IPS-18a (cell line): Measurements from ENCODE around the gene ARFGAP1.

ENCODE experiments used
- H3K27ac ChIP-seq: one replicate; pipeline ENCODE4 v1.5.1; 2013; ENCODE audit warnings: low read length
- H3K27me3 ChIP-seq: one replicate; pipeline ENCODE4 v1.6.1; 2013; ENCODE audit warnings: mild to moderate bottlenecking, low read length; ENCODE audit not compliant: control insufficient read depth, insufficient read depth
- H3K36me3 ChIP-seq: one replicate; pipeline ENCODE4 v1.6.1; 2013; ENCODE audit warnings: low read depth, low read length; ENCODE audit not compliant: control insufficient read depth
- H3K4me1 ChIP-seq: one replicate; pipeline ENCODE4 v1.6.1; 2013; ENCODE audit warnings: low read depth, low read length; ENCODE audit not compliant: control insufficient read depth
- H3K4me3 ChIP-seq: one replicate; pipeline ENCODE4 v1.5.1; 2013; ENCODE audit warnings: low read length
- H3K9ac ChIP-seq: one replicate; pipeline ENCODE4 v1.6.1; 2013; ENCODE audit warnings: mild to moderate bottlenecking, low read length, moderate library complexity
- H3K9me3 ChIP-seq: one replicate; pipeline ENCODE4 v1.6.1; 2013; ENCODE audit warnings: low read depth, low read length; ENCODE audit not compliant: control insufficient read depth

Gene ARFGAP1

GRCh38 chr20:63233061-63233344 lies 39.6 kb upstream of the ARFGAP1 start:
- no peaks in the 10 kb centered on the region for H3K9me3 ChIP-seq
- H3K4me3 ChIP-seq, result no peak overlapping the region
- no peaks in the 10 kb centered on the region for H3K36me3 ChIP-seq
- H3K27ac ChIP-seq, result no peak overlapping the region
- no peak overlapping the region for H3K9ac ChIP-seq
- H3K4me1 ChIP-seq, result peaks cover 26% of the 10 kb centered on the region
- peaks cover 15% of the 10 kb centered on the region for H3K27me3 ChIP-seq

GRCh38 chr20:63233924-63234323 lies 38.7 kb upstream of the ARFGAP1 start:
- Histone ChIP-seq H3K27me3 (peaks cover 15% of the 10 kb centered on the region), H3K9ac (no peak overlapping the region), H3K9me3 (no peaks in the 10 kb centered on the region), H3K4me1 (peaks cover 21% of the 10 kb centered on the region), H3K4me3 (no peak overlapping the region), H3K27ac (no peak overlapping the region), H3K36me3 (no peaks in the 10 kb centered on the region)

GRCh38 chr20:63234693-63235398 lies 37.8 kb upstream of the ARFGAP1 start:
- Histone ChIP-seq H3K4me3 (peak overlapping the region; percentile 32), H3K27ac (no peak overlapping the region)

GRCh38 chr20:63235399-63235983 lies 37.1 kb upstream of the ARFGAP1 start, which contains the start of gene BIRC7:
BIRC7 (plus strand) TSS chr20:63235905; CDS start chr20:63236097, 192 bp downstream.
- H3K27ac ChIP-seq, result no peak within 1 kb of the TSS
- H3K4me3 ChIP-seq, result peak within 1 kb of the TSS; percentile 32
- peaks cover 6% of the 10 kb centered on the region for H3K4me1 ChIP-seq
- no peaks in the 10 kb centered on the region for H3K36me3 ChIP-seq
- no peaks in the 10 kb centered on the region for H3K9me3 ChIP-seq
- H3K9ac ChIP-seq, result no peak within 1 kb of the TSS
- H3K27me3 ChIP-seq, result peaks cover 4% of the 10 kb centered on the region

More at GRCh38 chr20:63234693-63235398, 37.8 kb upstream of the ARFGAP1 start:
- H3K36me3 ChIP-seq, result no peaks in the 10 kb centered on the region
- peaks cover 13% of the 10 kb centered on the region for H3K4me1 ChIP-seq
- H3K9ac ChIP-seq, result no peak overlapping the region
- H3K27me3 ChIP-seq, result peaks cover 8% of the 10 kb centered on the region
- H3K9me3 ChIP-seq, result no peaks in the 10 kb centered on the region

- Histone ChIP-seq H3K4me3 (no peak overlapping the region), H3K9me3 (no peaks in the 10 kb centered on the region), H3K4me1 (peaks cover 4% of the 10 kb centered on the region), H3K27ac (no peak overlapping the region), H3K36me3 (no peaks in the 10 kb centered on the region), H3K27me3 (peaks cover 4% of the 10 kb centered on the region), H3K9ac (no peak overlapping the region)
Observed at GRCh38 chr20:63236116-63236837, 36.3 kb upstream of the ARFGAP1 start.

- Histone ChIP-seq H3K9ac (no peak overlapping the region), H3K4me1 (peaks cover 4% of the 10 kb centered on the region), H3K9me3 (no peaks in the 10 kb centered on the region), H3K27ac (no peak overlapping the region), H3K36me3 (no peaks in the 10 kb centered on the region), H3K4me3 (no peak overlapping the region), H3K27me3 (no peaks in the 10 kb centered on the region)
Observed at GRCh38 chr20:63238031-63238430, 34.6 kb upstream of the ARFGAP1 start.

- no peak overlapping the region for H3K27ac ChIP-seq
- peaks cover 4% of the 10 kb centered on the region for H3K4me1 ChIP-seq
- no peaks in the 10 kb centered on the region for H3K9me3 ChIP-seq
- no peak overlapping the region for H3K4me3 ChIP-seq
- no peaks in the 10 kb centered on the region for H3K36me3 ChIP-seq
- no peaks in the 10 kb centered on the region for H3K27me3 ChIP-seq
- H3K9ac ChIP-seq, result no peak overlapping the region
Observed at GRCh38 chr20:63238514-63239125, 34.0 kb upstream of the ARFGAP1 start.

GRCh38 chr20:63239431-63239830 lies 33.2 kb upstream of the ARFGAP1 start:
- no peak overlapping the region for H3K27ac ChIP-seq

GRCh38 chr20:63240004-63240403 lies 32.6 kb upstream of the ARFGAP1 start:
- Histone ChIP-seq H3K9ac (no peak overlapping the region), H3K27ac (no peak overlapping the region), H3K4me1 (no peaks in the 10 kb centered on the region), H3K27me3 (no peaks in the 10 kb centered on the region), H3K36me3 (no peaks in the 10 kb centered on the region), H3K9me3 (no peaks in the 10 kb centered on the region), H3K4me3 (no peak overlapping the region)

More at GRCh38 chr20:63239431-63239830, 33.2 kb upstream of the ARFGAP1 start:
- H3K36me3 ChIP-seq, result no peaks in the 10 kb centered on the region
- H3K9me3 ChIP-seq, result no peaks in the 10 kb centered on the region
- peaks cover 2% of the 10 kb centered on the region for H3K4me1 ChIP-seq
- no peaks in the 10 kb centered on the region for H3K27me3 ChIP-seq
- H3K4me3 ChIP-seq, result no peak overlapping the region
- no peak overlapping the region for H3K9ac ChIP-seq

- Histone ChIP-seq H3K27ac (no peak overlapping the region), H3K36me3 (no peaks in the 10 kb centered on the region), H3K4me3 (no peak overlapping the region), H3K9me3 (no peaks in the 10 kb centered on the region), H3K4me1 (no peaks in the 10 kb centered on the region), H3K27me3 (no peaks in the 10 kb centered on the region), H3K9ac (no peak overlapping the region)
Observed at GRCh38 chr20:63241272-63241671, 31.3 kb upstream of the ARFGAP1 start.

GRCh38 chr20:63242736-63243135 lies 29.9 kb upstream of the ARFGAP1 start:
- Histone ChIP-seq H3K9ac (no peak overlapping the region), H3K27me3 (peaks cover 4% of the 10 kb centered on the region), H3K27ac (no peak overlapping the region), H3K4me1 (peaks cover 5% of the 10 kb centered on the region), H3K36me3 (no peaks in the 10 kb centered on the region), H3K9me3 (no peaks in the 10 kb centered on the region), H3K4me3 (no peak overlapping the region)
